CD4-positive, CD25-positive, alpha-beta regulatory T cell (primary cell): ENCODE results near the gene KRTAP4-6. TPM values are rescaled to one million over a fixed set of nuclear protein-coding genes. Genes with fewer than 3 reads are reported as not detected.
"Not testable (repeated sequence)": the region's sequence is repeated elsewhere in the genome, so short reads cannot be mapped to it uniquely, and the experiment has no call there.

Experiments
- ATAC-seq, 2 donors: fragments of 150-1000 bp; cut with Tn5 transposase; one replicate each; pipeline ENCODE4 v1.10.0; 2021; ENCODE audit warnings: low read depth in 2 of 2, moderate number of reproducible peaks in 2 of 2, moderate library complexity in 1 of 2
- DNase-seq, 3 donors: peaks; one replicate each; pipeline versions ENCODE4 v3.0.0 to v3.0.0-alpha.2; 2012 to 2022; ENCODE audit warnings: mixed read lengths in 1 of 3
- H3K27ac ChIP-seq: one replicate; pipeline ENCODE4 v1.7.0; 2013; ENCODE audit warnings: mild to moderate bottlenecking, low read length; ENCODE audit not compliant: insufficient read depth, poor library complexity, severe bottlenecking
- H3K27me3 ChIP-seq: one replicate; pipeline ENCODE4 v1.7.0; 2013; ENCODE audit warnings: low read length; ENCODE audit not compliant: control insufficient read depth, insufficient read depth
- H3K36me3 ChIP-seq: one replicate; pipeline ENCODE4 v1.7.0; 2013; ENCODE audit warnings: mild to moderate bottlenecking, low read length, moderate library complexity; ENCODE audit not compliant: control insufficient read depth, insufficient read depth
- H3K4me1 ChIP-seq: 2 replicates; pipeline ENCODE4 v1.7.0; 2013; ENCODE audit warnings: mild to moderate bottlenecking, low read length; ENCODE audit not compliant: insufficient read depth, control insufficient read depth, poor library complexity, severe bottlenecking
- H3K4me3 ChIP-seq: one replicate; pipeline ENCODE4 v1.7.0; 2013; ENCODE audit warnings: low read depth, mild to moderate bottlenecking, low read length, moderate library complexity
- H3K9me3 ChIP-seq, 2 experiments: 1 replicate in 1 of 2; 2 replicates in 1 of 2; pipeline ENCODE4 v1.7.0; 2013; ENCODE audit warnings: low read length in 2 of 2, mild to moderate bottlenecking in 1 of 2, moderate library complexity in 1 of 2; ENCODE audit not compliant: control insufficient read depth in 2 of 2
- H3K27ac Mint-ChIP-seq, 3 donors: one replicate each; pipeline ENCODE4 v1.8.0; 2020 to 2022; ENCODE audit warnings: mild to moderate bottlenecking in 3 of 3, mixed read lengths in 3 of 3, moderate library complexity in 2 of 3
- H3K27me3 Mint-ChIP-seq: one replicate; pipeline ENCODE4 v1.8.0; 2022; ENCODE audit warnings: mild to moderate bottlenecking, mixed read lengths
- H3K36me3 Mint-ChIP-seq: one replicate; pipeline ENCODE4 v1.8.0; 2020; ENCODE audit warnings: mixed read lengths
- H3K4me1 Mint-ChIP-seq, 4 donors: one replicate each; pipeline ENCODE4 v1.8.0; 2020 to 2022; ENCODE audit warnings: mixed read lengths in 4 of 4, mild to moderate bottlenecking in 1 of 4
- H3K4me3 Mint-ChIP-seq, 4 donors: one replicate each; pipeline ENCODE4 v1.8.0; 2020 to 2022; ENCODE audit warnings: mild to moderate bottlenecking in 4 of 4, mixed read lengths in 4 of 4, moderate library complexity in 3 of 4
- H3K9me3 Mint-ChIP-seq, 7 donors: one replicate each; pipeline ENCODE4 v1.8.0; 2020 to 2022; ENCODE audit warnings: mixed read lengths in 7 of 7, mild to moderate bottlenecking in 3 of 7, moderate library complexity in 2 of 7
- polyA plus RNA-seq, 4 donors: library from polyadenylated mRNA; unstranded; fragments of 300-500 nt; fragmentation: Illumina TruSeq; gene quantifications; one replicate each; pipeline ENCODE4 v1.2.3, GENCODE V29; 2021
- total RNA-seq: library from RNA; stranded (reverse); gene quantifications from one replicate; pipeline ENCODE4 v1.2.3, GENCODE V29; 2022

Gene KRTAP4-6
- total and polyA plus RNA-seq, 5 donors from 2014 or later = not detected

DNA sequence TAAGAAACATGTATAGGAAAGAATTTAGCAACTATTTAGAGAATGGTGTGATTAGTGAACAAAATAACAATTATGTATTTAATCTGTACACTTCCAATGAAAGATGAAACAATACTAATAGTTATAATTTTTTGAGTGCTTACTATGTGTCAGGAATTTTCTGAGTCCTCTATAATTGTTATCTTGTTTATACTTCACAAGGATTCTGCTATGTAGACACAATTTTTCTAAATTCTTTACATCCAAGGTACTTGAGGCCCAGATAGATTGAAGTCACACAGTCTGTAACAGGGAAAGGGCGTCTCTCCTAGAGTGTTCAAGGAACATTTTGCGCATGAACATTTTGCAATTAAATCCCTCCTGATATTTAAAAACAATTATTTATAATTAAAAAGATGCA is 15.3 kb downstream of the KRTAP4-6 start:
- H3K4me1 Mint-ChIP-seq = peaks cover 5 to 45% (median 13%) of the 10 kb centered on the region in 4 donors
- H3K36me3 Mint-ChIP-seq = no peaks in the 10 kb centered on the region
- H3K4me3 Mint-ChIP-seq = no peak overlapping the region

DNA sequence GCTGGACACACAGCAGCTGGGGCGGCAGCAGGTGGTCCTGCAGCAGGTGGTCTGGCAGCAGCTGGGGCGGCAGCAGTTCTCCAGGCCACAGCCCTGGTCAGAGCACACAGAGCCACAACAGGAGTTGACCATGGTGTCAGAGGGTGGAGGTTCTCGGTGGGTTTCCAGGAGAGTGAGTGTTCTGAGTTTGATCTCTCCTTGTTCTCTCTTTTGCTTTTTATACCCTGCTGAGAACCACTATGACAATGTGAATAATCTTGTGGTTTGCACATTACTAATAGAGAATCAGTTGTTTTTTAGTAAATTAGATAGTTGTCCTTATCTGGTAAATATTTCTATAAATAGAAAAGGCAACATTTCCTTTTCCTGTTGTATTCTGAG is 16.4 kb downstream of the KRTAP4-6 start, which contains the start of gene KRTAP4-12:
Gene KRTAP4-12, minus strand, starts transcription at position 192 of the 381 bp plus-strand sequence. Its CDS starts 60 bp downstream, at position 132.
- H3K36me3 ChIP-seq, H3K27ac ChIP-seq, H3K9me3 Mint-ChIP-seq, H3K4me3 ChIP-seq, H3K9me3 ChIP-seq, H3K36me3 Mint-ChIP-seq, DNase-seq, ATAC-seq, H3K27me3 ChIP-seq, H3K4me1 ChIP-seq: not testable (repeated sequence)
- H3K27ac Mint-ChIP-seq = peak within 1 kb of the TSS in 2 of 3 donors; percentile 20 to 29
- peaks cover 38% of the 10 kb centered on the region for H3K27me3 Mint-ChIP-seq
- H3K4me3 Mint-ChIP-seq = peak within 1 kb of the TSS in 2 of 4 donors; percentile 13 to 62
- H3K4me1 Mint-ChIP-seq = peaks cover 7 to 43% (median 16%) of the 10 kb centered on the region in 4 donors

More for the DNA sequence above, 15.3 kb downstream of the KRTAP4-6 start:
- ATAC-seq = no peak
- Histone ChIP-seq H3K36me3 (no peaks in the 10 kb centered on the region), H3K4me1 (peaks cover 6% of the 10 kb centered on the region), H3K4me3 (no peak overlapping the region), H3K27ac (no peak overlapping the region), H3K27me3 (peaks cover 5% of the 10 kb centered on the region), H3K9me3 (peaks cover 0 to 1% of the 10 kb centered on the region in 2 experiments)
- no peak for DNase-seq
- H3K27ac Mint-ChIP-seq = no peak overlapping the region
- H3K9me3 Mint-ChIP-seq = peaks cover 0 to 4% (median 0%) of the 10 kb centered on the region in 7 donors
- peaks cover 36% of the 10 kb centered on the region for H3K27me3 Mint-ChIP-seq

DNA sequence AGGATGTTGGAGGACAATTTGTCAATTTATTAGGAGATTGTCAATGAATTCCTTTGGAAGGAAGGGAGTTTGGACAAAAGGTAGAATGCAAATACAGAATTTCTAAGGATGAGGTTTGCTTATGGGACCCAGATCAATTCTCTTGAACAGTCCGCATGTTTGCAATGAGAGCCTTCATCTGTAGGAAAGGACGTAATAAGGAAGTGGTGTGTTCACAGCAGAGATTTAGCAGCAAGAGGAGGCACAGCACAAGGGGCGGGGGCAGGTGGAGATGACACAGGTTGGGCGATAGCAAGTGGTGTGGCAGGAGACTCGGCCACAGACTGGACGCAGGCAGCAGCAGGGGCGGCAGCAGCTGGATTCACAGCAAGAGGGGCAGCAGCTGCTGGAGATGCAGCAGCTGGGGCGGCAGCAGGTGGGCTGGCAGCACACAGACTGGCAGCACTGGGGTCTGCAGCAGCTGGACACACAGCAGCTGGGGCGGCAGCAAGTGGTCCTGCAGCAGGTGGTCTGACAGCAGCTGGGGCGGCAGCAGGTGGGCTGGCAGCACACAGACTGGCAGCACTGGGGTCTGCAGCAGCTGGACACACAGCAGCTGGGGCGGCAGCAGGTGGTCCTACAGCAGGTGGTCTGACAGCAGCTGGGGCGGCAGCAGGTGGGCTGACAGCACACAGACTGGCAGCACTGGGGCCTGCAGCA is 16.9 kb downstream of the KRTAP4-6 start:
- DNase-seq, H3K4me3 ChIP-seq, H3K36me3 Mint-ChIP-seq, ATAC-seq, H3K9me3 ChIP-seq, H3K36me3 ChIP-seq, H3K4me1 ChIP-seq, H3K9me3 Mint-ChIP-seq, H3K27me3 ChIP-seq, H3K27ac ChIP-seq: not testable (repeated sequence)
- Mint-ChIP-seq H3K4me1 (peaks cover 7 to 43% (median 16%) of the 10 kb centered on the region in 4 donors), H3K4me3 (peak overlapping the region in 2 of 4 donors; percentile 13 to 62), H3K27me3 (peaks cover 38% of the 10 kb centered on the region), H3K27ac (peak overlapping the region in 2 of 3 donors; percentile 6 to 20)

DNA sequence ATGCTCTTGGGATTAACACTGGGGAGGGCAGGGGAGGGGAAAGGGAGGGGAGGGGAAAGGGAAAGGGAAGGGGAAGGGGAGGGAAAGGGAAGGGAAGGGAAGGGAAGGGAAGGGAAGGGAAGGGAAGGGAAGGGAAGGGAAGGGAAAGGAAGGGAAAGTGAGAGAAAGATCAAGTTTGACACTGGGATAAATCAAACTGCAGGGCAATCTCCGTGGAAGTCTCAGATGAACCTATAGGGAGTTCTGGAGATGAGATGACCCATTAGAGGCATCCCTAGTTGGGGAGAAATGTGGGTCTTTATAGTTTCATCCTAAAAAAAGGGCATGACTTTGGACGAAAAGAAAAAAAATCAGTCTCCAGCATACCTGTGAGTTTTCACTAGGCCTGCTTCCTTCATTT is 18.6 kb downstream of the KRTAP4-6 start:
- H3K27me3 Mint-ChIP-seq = peaks cover 50% of the 10 kb centered on the region
- no peak overlapping the region for H3K27ac ChIP-seq
- no peaks in the 10 kb centered on the region for H3K36me3 Mint-ChIP-seq
- DNase-seq (no peak), ATAC-seq (no peak)
- no peak overlapping the region for H3K27ac Mint-ChIP-seq
- H3K4me1 ChIP-seq = peaks cover 9% of the 10 kb centered on the region
- H3K27me3 ChIP-seq = peaks cover 5% of the 10 kb centered on the region
- H3K9me3 ChIP-seq = peaks cover 0 to 1% of the 10 kb centered on the region in 2 experiments
- no peaks in the 10 kb centered on the region for H3K36me3 ChIP-seq
- H3K9me3 Mint-ChIP-seq = peaks cover 0 to 4% (median 0%) of the 10 kb centered on the region in 7 donors
- H3K4me1 Mint-ChIP-seq = peaks cover 7 to 46% (median 16%) of the 10 kb centered on the region in 4 donors
- no peak overlapping the region for H3K4me3 Mint-ChIP-seq
- no peak overlapping the region for H3K4me3 ChIP-seq

GRCh38 chr17:41119696-41120690 is 20.4 kb downstream of the KRTAP4-6 start:
- not testable (repeated sequence) for H3K36me3 Mint-ChIP-seq, H3K27me3 ChIP-seq, H3K4me1 ChIP-seq, H3K9me3 Mint-ChIP-seq, H3K36me3 ChIP-seq, H3K27ac ChIP-seq, H3K9me3 ChIP-seq
- peak overlapping the region; percentile 41 for H3K4me3 ChIP-seq
- peak in 2 of 3 donors; percentile 22 to 35 for DNase-seq
- peak overlapping the region; percentile 5 to 83 (median 76) for H3K27ac Mint-ChIP-seq
- H3K4me1 Mint-ChIP-seq = peaks cover 7 to 40% (median 14%) of the 10 kb centered on the region in 4 donors
- ATAC-seq = peak; percentile 65 to 68
- H3K27me3 Mint-ChIP-seq = peaks cover 38% of the 10 kb centered on the region
- H3K4me3 Mint-ChIP-seq = peak overlapping the region in 2 of 4 donors; percentile 50 to 58

DNA sequence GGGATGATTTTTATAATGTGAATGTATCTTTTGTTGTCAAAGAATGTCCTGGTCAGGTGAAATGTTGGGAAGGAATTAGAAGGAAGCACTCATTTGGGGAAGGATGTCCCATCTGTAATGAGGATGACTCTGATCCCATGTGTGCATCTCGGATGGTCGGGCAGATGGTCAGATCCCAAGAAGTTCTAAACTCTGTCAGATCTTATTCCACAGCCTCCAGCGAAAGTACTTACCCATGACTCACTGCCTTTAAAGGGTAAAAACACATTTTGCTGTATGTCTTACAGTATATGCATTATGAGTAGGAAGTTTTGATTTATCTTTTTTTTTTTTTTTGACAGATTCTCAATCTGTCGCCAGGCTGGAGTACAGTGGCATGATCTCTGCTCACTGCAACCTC is 21.6 kb downstream of the KRTAP4-6 start:
- Mint-ChIP-seq H3K9me3 (peaks cover 0 to 6% (median 0%) of the 10 kb centered on the region in 7 donors), H3K36me3 (no peaks in the 10 kb centered on the region), H3K27ac (no peak overlapping the region), H3K4me1 (peaks cover 7 to 30% (median 11%) of the 10 kb centered on the region in 4 donors), H3K4me3 (no peak overlapping the region), H3K27me3 (peaks cover 31% of the 10 kb centered on the region)
- Histone ChIP-seq H3K27ac (no peak overlapping the region), H3K27me3 (peaks cover 7% of the 10 kb centered on the region), H3K4me3 (no peak overlapping the region), H3K36me3 (no peaks in the 10 kb centered on the region), H3K9me3 (no peaks in the 10 kb centered on the region), H3K4me1 (peaks cover 9% of the 10 kb centered on the region)
- ATAC-seq (no peak), DNase-seq (no peak)

- not testable (repeated sequence) for H3K9me3 Mint-ChIP-seq, H3K27me3 ChIP-seq, ATAC-seq, H3K36me3 ChIP-seq, H3K4me3 ChIP-seq, H3K36me3 Mint-ChIP-seq, H3K27ac ChIP-seq, H3K4me1 ChIP-seq, H3K9me3 ChIP-seq, H3K4me3 Mint-ChIP-seq, DNase-seq
- Mint-ChIP-seq H3K27ac (peak within 1 kb of the TSS in 1 of 3 donors; percentile 65), H3K4me1 (peaks cover 7 to 24% (median 10%) of the 10 kb centered on the region in 4 donors), H3K27me3 (peaks cover 27% of the 10 kb centered on the region)
These were observed 22.4 kb downstream of the KRTAP4-6 start, which contains the start of gene KRTAP4-11 for GRCh38 chr17:41117846-41118386. KRTAP4-11 (minus strand) TSS chr17:41118373; CDS start chr17:41118315, 58 bp downstream.
